Mesothelial cell of epicardium (in vitro differentiated cells): ENCODE measurements around the gene HS6ST3. TPM values are rescaled to one million over a fixed set of nuclear protein-coding genes. Genes with fewer than 3 reads are reported as not detected.

Experiments used
- DNase-seq, 2 experiments: peaks; one replicate each; pipeline ENCODE4 v3.0.0; 2021; ENCODE audit warnings: low spot score in 2 of 2; ENCODE audit not compliant: unreplicated experiment in 2 of 2
- H3K27ac Mint-ChIP-seq: 2 replicates; pipeline ENCODE4 v1.8.0; 2021; ENCODE audit warnings: mixed read lengths
- H3K27me3 Mint-ChIP-seq: 2 replicates; pipeline ENCODE4 v1.8.0; 2021; ENCODE audit warnings: low read depth, mixed read lengths
- H3K36me3 Mint-ChIP-seq: 2 replicates; pipeline ENCODE4 v1.8.0; 2021; ENCODE audit warnings: mixed read lengths
- H3K4me1 Mint-ChIP-seq: 2 replicates; pipeline ENCODE4 v1.8.0; 2021; ENCODE audit warnings: mixed read lengths
- H3K4me3 Mint-ChIP-seq: 2 replicates; pipeline ENCODE4 v1.8.0; 2021; ENCODE audit warnings: mild to moderate bottlenecking, moderate library complexity, mixed read lengths
- H3K9me3 Mint-ChIP-seq: 2 replicates; pipeline ENCODE4 v1.8.0; 2021; ENCODE audit warnings: mixed read lengths
- CTCF ChIP-seq: fragments of 200-600 bp; sonication (generic); IDR thresholded peaks from one replicate; pipeline ENCODE4 v1.5.0; 2021; ENCODE audit warnings: antibody characterized with exemption; ENCODE audit not compliant: unreplicated experiment
- total RNA-seq: library from RNA; stranded (reverse); gene quantifications from 3 replicates; pipeline ENCODE4 v1.2.1, GENCODE V29; 2021

The HS6ST3 gene
- total RNA-seq, 1 donor from 2014 or later, result 0.60 TPM

DNA sequence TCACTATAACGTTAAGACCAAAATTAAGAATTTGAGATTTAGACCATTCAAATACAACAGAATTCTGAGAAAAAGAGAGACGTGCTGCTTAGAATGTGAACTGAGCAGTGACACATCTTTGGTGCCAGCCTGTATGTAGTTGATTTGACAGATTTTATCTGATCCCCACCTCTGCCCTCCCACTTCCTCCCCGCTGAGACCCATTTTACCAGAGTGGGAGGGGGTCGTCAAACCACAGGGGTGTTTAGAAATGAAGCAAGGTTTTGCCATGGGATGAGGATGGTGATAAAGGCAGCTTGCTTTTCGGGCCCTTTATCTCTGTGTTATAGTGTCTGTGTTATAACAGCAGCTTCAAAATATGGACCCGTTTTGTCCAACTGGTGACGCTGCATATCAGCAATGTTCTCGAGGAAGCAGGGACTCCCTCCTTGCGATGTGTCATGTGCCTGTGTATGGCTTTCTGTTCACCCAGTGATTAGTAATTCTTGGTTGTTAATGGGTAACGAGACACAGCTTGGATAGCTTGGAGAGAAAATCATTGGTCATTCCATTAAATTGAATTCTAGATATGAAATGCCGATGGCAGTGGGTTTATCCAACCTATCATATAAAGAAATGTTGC lies 125.0 kb downstream of the HS6ST3 start:
- H3K9me3 Mint-ChIP-seq, result no peaks in the 10 kb centered on the region
- no peak for TF ChIP-seq CTCF
- H3K27ac Mint-ChIP-seq, result no peak overlapping the region
- H3K4me3 Mint-ChIP-seq, result no peak overlapping the region
- no peak for DNase-seq
- peaks cover 5% of the 10 kb centered on the region for H3K27me3 Mint-ChIP-seq
- no peaks in the 10 kb centered on the region for H3K36me3 Mint-ChIP-seq
- H3K4me1 Mint-ChIP-seq, result no peaks in the 10 kb centered on the region

DNA sequence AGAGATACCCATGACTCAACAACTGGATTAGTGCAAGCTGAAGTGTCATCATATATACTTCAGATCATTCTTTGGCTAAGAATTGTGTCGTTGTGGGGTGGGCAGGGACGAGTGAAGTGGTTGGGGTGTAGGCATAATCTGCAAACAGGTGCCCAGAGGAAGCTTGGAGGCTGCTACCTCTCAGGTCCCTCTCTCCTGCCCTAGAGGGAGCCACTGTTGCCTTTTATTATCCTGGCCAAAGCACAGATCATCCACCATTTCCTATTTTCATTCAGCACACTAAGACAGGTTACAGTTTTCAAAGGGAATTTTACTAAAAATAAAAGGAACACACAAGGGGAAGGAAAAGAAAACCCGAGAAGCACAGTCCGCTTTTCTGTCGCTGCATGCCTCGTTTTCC lies 126.6 kb downstream of the HS6ST3 start:
- TF ChIP-seq CTCF, result no peak
- H3K27me3 Mint-ChIP-seq, result peaks cover 5% of the 10 kb centered on the region
- DNase-seq, result no peak
- H3K9me3 Mint-ChIP-seq, result no peaks in the 10 kb centered on the region
- no peaks in the 10 kb centered on the region for H3K4me1 Mint-ChIP-seq
- no peak overlapping the region for H3K27ac Mint-ChIP-seq
- H3K36me3 Mint-ChIP-seq, result no peaks in the 10 kb centered on the region
- no peak overlapping the region for H3K4me3 Mint-ChIP-seq

DNA sequence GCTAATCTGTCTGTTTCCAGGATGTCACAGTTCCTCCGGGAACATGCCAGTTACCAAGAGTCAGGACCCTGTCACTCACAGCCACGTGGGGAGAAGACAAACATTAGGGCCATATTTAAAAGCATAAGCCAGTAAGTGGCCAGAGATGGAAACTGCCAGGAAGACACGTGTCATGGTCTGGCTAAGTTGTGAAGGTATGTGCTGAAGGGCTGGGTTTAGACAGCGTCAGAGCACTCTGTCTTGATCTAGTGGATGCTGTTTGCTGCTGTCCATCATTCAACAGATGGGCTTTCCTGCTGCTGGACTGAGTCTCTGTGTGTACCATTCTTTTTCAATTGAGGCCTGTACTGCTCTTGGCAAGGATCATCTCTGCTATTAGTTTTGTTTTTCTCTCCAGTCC lies 128.6 kb downstream of the HS6ST3 start:
- Mint-ChIP-seq H3K36me3 (no peaks in the 10 kb centered on the region), H3K4me3 (no peak overlapping the region), H3K4me1 (no peaks in the 10 kb centered on the region), H3K9me3 (no peaks in the 10 kb centered on the region), H3K27ac (no peak overlapping the region), H3K27me3 (peaks cover 1% of the 10 kb centered on the region)
- no peak for DNase-seq
- no peak for TF ChIP-seq CTCF

DNA sequence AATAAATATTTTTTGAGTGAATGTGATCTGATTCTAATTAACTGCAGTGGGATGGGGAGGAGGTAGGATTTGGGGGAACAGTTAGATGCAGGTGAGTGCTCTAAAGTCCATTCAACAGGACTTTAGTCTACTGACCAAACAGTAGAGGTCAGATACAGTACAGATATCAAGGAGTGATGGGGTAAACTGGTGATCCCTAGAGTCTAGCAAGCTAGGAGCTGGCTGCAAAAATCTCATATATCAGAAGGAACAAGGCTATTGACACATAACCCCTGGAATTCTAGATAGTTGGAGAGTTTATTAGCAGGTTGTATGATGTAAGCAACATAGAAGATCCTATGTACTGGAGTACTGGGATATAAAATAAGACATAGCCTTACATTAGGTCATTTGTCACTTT lies 131.6 kb downstream of the HS6ST3 start:
- H3K27ac Mint-ChIP-seq, result no peak overlapping the region
- no peaks in the 10 kb centered on the region for H3K4me1 Mint-ChIP-seq
- H3K4me3 Mint-ChIP-seq, result no peak overlapping the region
- no peak for TF ChIP-seq CTCF
- H3K27me3 Mint-ChIP-seq, result no peaks in the 10 kb centered on the region
- no peak for DNase-seq
- no peaks in the 10 kb centered on the region for H3K36me3 Mint-ChIP-seq
- H3K9me3 Mint-ChIP-seq, result no peaks in the 10 kb centered on the region

- H3K4me3 Mint-ChIP-seq, result no peak overlapping the region
- no peak for TF ChIP-seq CTCF
- no peak for DNase-seq
Observed at GRCh38 chr13:96223231-96223630, 133.3 kb downstream of the HS6ST3 start.

DNA sequence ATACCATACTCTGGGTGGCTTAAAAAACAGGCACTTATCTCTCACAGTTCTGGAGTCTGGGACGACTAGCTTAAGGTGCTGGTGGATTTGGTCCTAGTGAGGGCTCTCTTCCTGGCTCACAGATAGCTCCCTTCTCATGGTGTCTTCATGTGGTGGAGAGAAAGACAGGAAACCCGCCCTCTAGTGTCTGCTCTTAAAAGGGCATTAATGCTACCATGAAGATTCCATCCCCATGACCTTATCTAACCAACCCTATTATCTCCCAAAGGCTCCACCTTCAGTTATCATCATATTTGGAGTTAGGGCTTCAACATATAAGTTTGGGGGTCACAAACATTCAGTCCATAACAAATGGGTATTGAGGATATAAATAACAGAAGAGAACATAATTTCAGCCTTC lies 139.4 kb downstream of the HS6ST3 start:
- peak; percentile 24 for TF ChIP-seq CTCF
- no peaks in the 10 kb centered on the region for H3K4me1 Mint-ChIP-seq
- H3K36me3 Mint-ChIP-seq, result no peaks in the 10 kb centered on the region
- H3K27ac Mint-ChIP-seq, result no peak overlapping the region
- no peaks in the 10 kb centered on the region for H3K27me3 Mint-ChIP-seq
- no peaks in the 10 kb centered on the region for H3K9me3 Mint-ChIP-seq
- DNase-seq, result no peak
- H3K4me3 Mint-ChIP-seq, result no peak overlapping the region

More at GRCh38 chr13:96223231-96223630, 133.3 kb downstream of the HS6ST3 start:
- Mint-ChIP-seq H3K27ac (no peak overlapping the region), H3K36me3 (no peaks in the 10 kb centered on the region), H3K9me3 (no peaks in the 10 kb centered on the region), H3K4me1 (no peaks in the 10 kb centered on the region), H3K27me3 (no peaks in the 10 kb centered on the region)
